Breast epithelium (tissue), 3 donors: ENCODE data around the gene PRCD.

Source experiments
- POLR2A ChIP-seq: fragments of 450-650 bp; IDR thresholded peaks from one replicate; pipeline ENCODE4 v1.6.1; 2016; ENCODE audit warnings: antibody characterized with exemption, mild to moderate bottlenecking, moderate library complexity
- TF ChIP-seq, protein P1 (sequence below), 3 donors: fragments of 450-650 bp; IDR thresholded peaks; one replicate each; pipeline ENCODE4 v1.5.1; 2016 to 2017; ENCODE audit warnings: antibody characterized with exemption in 3 of 3, mild to moderate bottlenecking in 3 of 3, moderate library complexity in 3 of 3

- TF ChIP-seq, protein P1, sequence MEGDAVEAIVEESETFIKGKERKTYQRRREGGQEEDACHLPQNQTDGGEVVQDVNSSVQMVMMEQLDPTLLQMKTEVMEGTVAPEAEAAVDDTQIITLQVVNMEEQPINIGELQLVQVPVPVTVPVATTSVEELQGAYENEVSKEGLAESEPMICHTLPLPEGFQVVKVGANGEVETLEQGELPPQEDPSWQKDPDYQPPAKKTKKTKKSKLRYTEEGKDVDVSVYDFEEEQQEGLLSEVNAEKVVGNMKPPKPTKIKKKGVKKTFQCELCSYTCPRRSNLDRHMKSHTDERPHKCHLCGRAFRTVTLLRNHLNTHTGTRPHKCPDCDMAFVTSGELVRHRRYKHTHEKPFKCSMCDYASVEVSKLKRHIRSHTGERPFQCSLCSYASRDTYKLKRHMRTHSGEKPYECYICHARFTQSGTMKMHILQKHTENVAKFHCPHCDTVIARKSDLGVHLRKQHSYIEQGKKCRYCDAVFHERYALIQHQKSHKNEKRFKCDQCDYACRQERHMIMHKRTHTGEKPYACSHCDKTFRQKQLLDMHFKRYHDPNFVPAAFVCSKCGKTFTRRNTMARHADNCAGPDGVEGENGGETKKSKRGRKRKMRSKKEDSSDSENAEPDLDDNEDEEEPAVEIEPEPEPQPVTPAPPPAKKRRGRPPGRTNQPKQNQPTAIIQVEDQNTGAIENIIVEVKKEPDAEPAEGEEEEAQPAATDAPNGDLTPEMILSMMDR (IDR thresholded peaks at IDR 0.05) = no peak
- TF ChIP-seq POLR2A = no peak
Measured at GRCh38 chr17:76510831-76511244, 29.0 kb upstream of the PRCD start.
